K562 (cell line): ENCODE results near the gene RNF112. TPM values are rescaled to one million over a fixed set of nuclear protein-coding genes. Genes with fewer than 3 reads are reported as not detected.

ENCODE experiments used
- ATAC-seq: fragments of 200-7000 bp; cut with Tn5 transposase; 3 replicates; pipeline ENCODE4 v1.9.1; 2020; ENCODE audit warnings: moderate library complexity
- BruUV-seq: library from RNA; stranded (reverse); fragments of 400-500 nt; replicated peaks from 2 replicates; lab custom pipeline; 2021; lab: Mats Ljungman, UMichigan
- CTCF ChIA-PET: fragments of 300-600 bp; formaldehyde crosslinking; extraction: SDS; loops from one replicate; lab custom pipeline; 2021; ENCODE audit warnings: low intra/inter-chr PET ratio; lab: Yijun Ruan, JAX
- POLR2A ChIA-PET: fragments of 300-600, 350-650 bp; sonication (Branson Sonifier 250); formaldehyde crosslinking; extraction: SDS; loops from one replicate; lab custom pipeline; 2021; ENCODE audit warnings: antibody characterized with exemption, inconsistent platforms; lab: Yijun Ruan, JAX
- DNase-seq, 4 experiments: peaks; one replicate each; pipeline versions ENCODE4 v3.0.0 to v3.0.0-alpha.2; 2011 to 2018; ENCODE audit warnings: low spot score in 3 of 4, mixed read lengths in 3 of 4; ENCODE audit errors: extremely low read depth in 1 of 4
- FAIRE-seq: peaks from 2 replicates; lab custom pipeline; 2011; peaks lifted over from hg19 to GRCh38; lab: Jason Lieb, UNC
- H2AFZ ChIP-seq: 2 replicates; pipeline ENCODE4 v1.6.0; 2011; ENCODE audit warnings: low read depth, low read length, control low read depth, inconsistent platforms
- H3K27ac ChIP-seq: fragments of 200-600 bp; 3 replicates; pipeline ENCODE4 v1.8.0; 2011; ENCODE audit warnings: low read depth, mild to moderate bottlenecking, control low read depth, inconsistent platforms, low read length, moderate library complexity, mixed read lengths; ENCODE audit errors: extremely low read depth
- H3K27me3 ChIP-seq, 2 experiments: fragments of 300-600 bp in 1 of 2; 2 replicates in 1 of 2; 3 replicates in 1 of 2; pipeline versions ENCODE4 v1.6.0 to v1.8.0; 2011; ENCODE audit warnings: inconsistent platforms in 2 of 2, low read length in 2 of 2, mild to moderate bottlenecking in 1 of 2, mixed read lengths in 1 of 2, moderate library complexity in 1 of 2; ENCODE audit not compliant: control insufficient read depth in 2 of 2, insufficient read depth in 2 of 2
- H3K36me3 ChIP-seq: fragments of 300-600 bp; 3 replicates; pipeline ENCODE4 v1.8.0; 2011; ENCODE audit warnings: mild to moderate bottlenecking, low read length, inconsistent platforms; ENCODE audit not compliant: control insufficient read depth, insufficient read depth
- H3K4me1 ChIP-seq, 2 experiments: fragments of 200-600 bp in 1 of 2; replicated peaks in 1 of 2; 2 replicates in 1 of 2; 3 replicates in 1 of 2; pipeline versions ENCODE4 v1.5.1 to v1.8.0; 2011; ENCODE audit warnings: inconsistent platforms in 2 of 2, low read length in 2 of 2, mild to moderate bottlenecking in 1 of 2, mixed read lengths in 1 of 2, moderate library complexity in 1 of 2; ENCODE audit not compliant: control insufficient read depth in 2 of 2, insufficient read depth in 2 of 2
- H3K4me2 ChIP-seq: 2 replicates; pipeline ENCODE4 v1.6.1; 2011; ENCODE audit warnings: low read length, control low read depth, inconsistent platforms, mixed read lengths; ENCODE audit not compliant: insufficient read depth
- H3K4me3 ChIP-seq: fragments of 200-600 bp; sonication (generic), shearing (Covaris generic); 2 replicates; pipeline ENCODE4 v1.5.1; 2016; ENCODE audit warnings: control low read depth, inconsistent platforms
- H3K79me2 ChIP-seq: fragments of 200-600 bp; 3 replicates; pipeline ENCODE4 v1.8.0; 2011; ENCODE audit warnings: low read length, inconsistent platforms; ENCODE audit not compliant: control insufficient read depth, insufficient read depth
- H3K9ac ChIP-seq, 2 experiments: 2 replicates each; pipeline versions ENCODE4 v1.6.0 to v1.6.1; 2011; ENCODE audit warnings: low read depth in 2 of 2, low read length in 2 of 2, control low read depth in 1 of 2, inconsistent platforms in 1 of 2, mild to moderate bottlenecking in 1 of 2, mixed read lengths in 1 of 2; ENCODE audit not compliant: insufficient read depth in 1 of 2
- H3K9me1 ChIP-seq: one replicate; pipeline ENCODE4 v1.6.0; 2011; ENCODE audit warnings: inconsistent platforms, mild to moderate bottlenecking, low read length, moderate library complexity; ENCODE audit not compliant: control insufficient read depth, insufficient read depth
- H3K9me3 ChIP-seq: replicated peaks from 2 replicates; pipeline ENCODE4 v1.5.1; 2011; ENCODE audit warnings: low read depth, low read length, inconsistent platforms; ENCODE audit not compliant: control insufficient read depth, insufficient read depth
- H4K20me1 ChIP-seq: replicated peaks from 2 replicates; pipeline ENCODE4 v1.6.1; 2011; ENCODE audit warnings: low read length, inconsistent platforms, mixed read lengths; ENCODE audit not compliant: control insufficient read depth, insufficient read depth
- BCOR ChIP-seq: fragments of 450-650 bp; IDR thresholded peaks from 2 replicates; pipeline ENCODE4 v1.6.1; 2016
- CCNT2 ChIP-seq: IDR thresholded peaks from 2 replicates; pipeline ENCODE4 v1.6.1; 2011; ENCODE audit warnings: borderline replicate concordance, low read depth, mild to moderate bottlenecking, moderate library complexity, mixed read lengths, low read length; ENCODE audit not compliant: insufficient read length; ENCODE audit errors: extremely low read depth
- DIDO1 ChIP-seq: fragments of 450-650 bp; IDR thresholded peaks from 2 replicates; pipeline ENCODE4 v1.6.1; 2016; ENCODE audit warnings: low read depth, missing biosample characterization, missing genetic modification characterization
- ETV1 ChIP-seq: fragments of 450-650 bp; conservative IDR thresholded peaks from 2 replicates; pipeline ENCODE4 v1.6.1; 2016; ENCODE audit warnings: missing genetic modification characterization, control low read depth, low read depth, missing compliant biosample characterization
- FOXK1 ChIP-seq: sonication (generic); formaldehyde crosslinking; IDR thresholded peaks from 2 replicates; pipeline ENCODE4 v1.8.0; 2022; ENCODE audit warnings: missing genetic modification reagents, mild to moderate bottlenecking, borderline replicate concordance
- GTF2F1 ChIP-seq: IDR thresholded peaks from 2 replicates; pipeline ENCODE4 v1.6.1; 2011; ENCODE audit warnings: low read depth, low read length, improper control_type of control experiment
- HMGN3 ChIP-seq: IDR thresholded peaks from 2 replicates; pipeline ENCODE4 v1.6.1; 2011; ENCODE audit warnings: borderline replicate concordance, low read depth, mild to moderate bottlenecking, mixed read lengths, low read length; ENCODE audit not compliant: insufficient read length; ENCODE audit errors: extremely low read depth
- HNRNPL ChIP-seq: fragments of 200-400 bp; formaldehyde crosslinking; IDR thresholded peaks from 2 replicates; pipeline ENCODE4 v1.6.1; 2017; ENCODE audit warnings: low read depth, mild to moderate bottlenecking, low read length
- IRF2 ChIP-seq: sonication (generic); formaldehyde crosslinking; IDR thresholded peaks from 2 replicates; pipeline ENCODE4 v1.8.1; 2022; ENCODE audit warnings: mild to moderate bottlenecking, missing genetic modification reagents
- KDM1A ChIP-seq, 2 experiments: fragments of 450-650 bp; IDR thresholded peaks; 2 replicates each; pipeline ENCODE4 v1.6.1; 2016; ENCODE audit warnings: mild to moderate bottlenecking in 2 of 2
- MYNN ChIP-seq, 2 experiments: sonication (generic); formaldehyde crosslinking in 1 of 2; IDR thresholded peaks; 2 replicates each; pipeline versions ENCODE4 v1.5.0 to v1.6.1; 2016 to 2020; ENCODE audit warnings: antibody characterized with exemption in 1 of 2, missing genetic modification reagents in 1 of 2
- NR2F6 ChIP-seq: fragments of 450-650 bp; formaldehyde crosslinking; IDR thresholded peaks from 2 replicates; pipeline ENCODE4 v1.4.0; 2020; ENCODE audit warnings: mild to moderate bottlenecking
- PURB ChIP-seq: sonication (generic); formaldehyde crosslinking; IDR thresholded peaks from 2 replicates; pipeline ENCODE4 v1.9.0; 2021; ENCODE audit warnings: low read depth, mild to moderate bottlenecking, missing genetic modification reagents
- RBM15 ChIP-seq: fragments of 200-400 bp; formaldehyde crosslinking; IDR thresholded peaks from 2 replicates; pipeline ENCODE4 v1.6.1; 2018; ENCODE audit warnings: mild to moderate bottlenecking, low read length, moderate library complexity; ENCODE audit not compliant: insufficient read depth
- ZSCAN32 ChIP-seq: fragments of 450-650 bp; formaldehyde crosslinking; IDR thresholded peaks from 2 replicates; pipeline ENCODE4 v1.4.0; 2020; ENCODE audit warnings: mild to moderate bottlenecking, moderate library complexity
- WGBS: fragments of 100-300 bp; shearing (Covaris generic); methylation state at CpG from one replicate; pipeline ENCODE4 v1.1.6; 2016; ENCODE audit warnings: low coverage, mixed read lengths; ENCODE audit not compliant: insufficient coverage; ENCODE audit errors: missing lambda C conversion rate; 5-methylcytosine and 5-hydroxymethylcytosine counted together
- in situ Hi-C: fragments of 300-500 bp; cut with MboI; formaldehyde crosslinking; loops from 4 replicates; pipeline ENCODE4 v1.15.0; 2018; ENCODE audit warnings: inconsistent platforms, mixed read lengths
- intact Hi-C: fragments of 100-400 bp; cut with micrococcal nuclease; formaldehyde crosslinking; loops from 2 replicates; pipeline ENCODE4 v1.14.2; 2022
- polyA plus RNA-seq, 8 experiments: library from polyadenylated mRNA; depleted of rRNA in 4 of 8; stranded (reverse) in 5 of 8; unstranded in 3 of 8; fragments of >200 nt; fragmentation: Nextera tagmentation in 2 of 8; fragmentation: Illumina TruSeq in 1 of 8; extraction: Ambion mirVana in 2 of 8; extraction: Trizol in 1 of 8; gene quantifications; 2 replicates each; pipeline versions ENCODE4 v1.2.1 to v1.2.3, GENCODE V29; 2011 to 2014; ENCODE audit warnings: inconsistent platforms in 1 of 8, missing spikeins in 1 of 8
- total RNA-seq, 7 experiments: library from RNA; depleted of rRNA in 6 of 7; stranded (reverse); fragments of >200 nt in 6 of 7; fragmentation: Illumina TruSeq in 2 of 7; extraction: Trizol in 2 of 7; gene quantifications; 2 replicates each; pipeline versions ENCODE4 v1.2.1 to v1.2.3, GENCODE V29; 2011 to 2021; ENCODE audit warnings: low replicate concordance in 1 of 7
- TF ChIP-seq, protein P1 (sequence below): fragments of 250-450 bp; sonication (Bioruptor Pico); IDR thresholded peaks from 2 replicates; pipeline ENCODE4 v1.5.0; 2020; ENCODE audit warnings: mild to moderate bottlenecking
- TF ChIP-seq, protein P2 (sequence below), 2 experiments: fragments of 450-650 bp; IDR thresholded peaks; 2 replicates each; pipeline ENCODE4 v1.6.1; 2018; ENCODE audit warnings: mild to moderate bottlenecking in 2 of 2, low read depth in 1 of 2; ENCODE audit not compliant: partially characterized antibody in 2 of 2
- TF ChIP-seq, protein P3 (sequence below): sonication (generic); formaldehyde crosslinking; IDR thresholded peaks from 2 replicates; pipeline ENCODE4 v1.8.0; 2022; ENCODE audit warnings: missing genetic modification reagents, mild to moderate bottlenecking, borderline replicate concordance

The RNF112 gene
- total and polyA plus RNA-seq, 9 of the 15 experiments (the other 6 are each of a cell fraction or from before 2014, with no cell fraction given) = 0.05 TPM; not detected in 8

DNA sequence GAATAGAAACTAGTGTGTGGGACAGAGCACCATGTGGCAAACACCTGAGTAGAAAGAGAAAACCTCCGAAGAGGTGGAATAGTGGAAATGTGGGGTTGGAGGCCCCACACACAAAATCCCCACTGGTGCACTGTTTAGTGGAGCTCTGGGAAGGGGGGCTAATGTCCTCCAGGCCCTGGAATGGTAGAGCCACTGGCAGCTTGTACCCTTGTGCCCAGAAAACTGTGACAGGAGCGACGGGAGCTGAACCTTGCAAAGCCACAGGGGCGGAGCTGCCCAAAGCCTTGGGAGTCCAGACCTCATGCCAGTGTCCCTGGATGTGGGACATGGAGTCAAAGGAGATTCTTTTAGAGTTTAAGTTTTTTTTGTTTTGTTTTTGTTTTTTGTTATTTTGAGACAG is 50.6 kb downstream of the RNF112 start:
- Histone ChIP-seq H3K36me3 (no peaks in the 10 kb centered on the region), H3K79me2 (no peaks in the 10 kb centered on the region), H3K4me1 (no peaks in the 10 kb centered on the region), H3K27me3 (peaks cover 0 to 9% of the 10 kb centered on the region in 2 experiments; a peak in 1 of 5 replicates), H3K9me1 (no peaks in the 10 kb centered on the region), H3K4me2 (no peak overlapping the region), H3K4me3 (no peak overlapping the region), H2AFZ (no peak overlapping the region), H4K20me1 (no peaks in the 10 kb centered on the region), H3K9me3 (no peaks in the 10 kb centered on the region), H3K9ac (no peak overlapping the region), H3K27ac (no peak overlapping the region)
- in situ Hi-C loops = no loop called here
- POLR2A ChIA-PET = no interaction called here
- BruUV-seq = no TSS peak
- WGBS = 0% methylated on average over 2 of the region's 4 CpGs
- CTCF ChIA-PET = no interaction called here
- FAIRE-seq (no peak), DNase-seq (no peak), ATAC-seq (no peak)
- intact Hi-C loops = no loop called here
- TF ChIP-seq, protein P1, sequence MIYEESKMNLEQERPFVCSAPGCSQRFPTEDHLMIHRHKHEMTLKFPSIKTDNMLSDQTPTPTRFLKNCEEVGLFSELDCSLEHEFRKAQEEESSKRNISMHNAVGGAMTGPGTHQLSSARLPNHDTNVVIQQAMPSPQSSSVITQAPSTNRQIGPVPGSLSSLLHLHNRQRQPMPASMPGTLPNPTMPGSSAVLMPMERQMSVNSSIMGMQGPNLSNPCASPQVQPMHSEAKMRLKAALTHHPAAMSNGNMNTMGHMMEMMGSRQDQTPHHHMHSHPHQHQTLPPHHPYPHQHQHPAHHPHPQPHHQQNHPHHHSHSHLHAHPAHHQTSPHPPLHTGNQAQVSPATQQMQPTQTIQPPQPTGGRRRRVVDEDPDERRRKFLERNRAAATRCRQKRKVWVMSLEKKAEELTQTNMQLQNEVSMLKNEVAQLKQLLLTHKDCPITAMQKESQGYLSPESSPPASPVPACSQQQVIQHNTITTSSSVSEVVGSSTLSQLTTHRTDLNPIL = no peak
- TF ChIP-seq BCOR (no peak), ETV1 (no peak), ZSCAN32 (CRISPR knock-in tag) (no peak), MYNN (IDR thresholded peaks at IDR 0.05) (no peak), MYNN (CRISPR knock-in tag; IDR thresholded peaks at IDR 0.05) (no peak), RBM15 (no peak), CCNT2 (no peak), GTF2F1 (no peak), KDM1A (IDR thresholded peaks at IDR 0.05) (no peak), FOXK1 (CRISPR knock-in tag) (no peak), HNRNPL (no peak), DIDO1 (tag) (no peak), HMGN3 (no peak), PURB (CRISPR knock-in tag) (no peak), NR2F6 (CRISPR knock-in tag) (no peak), IRF2 (CRISPR knock-in tag) (no peak)
- TF ChIP-seq, protein P2, sequence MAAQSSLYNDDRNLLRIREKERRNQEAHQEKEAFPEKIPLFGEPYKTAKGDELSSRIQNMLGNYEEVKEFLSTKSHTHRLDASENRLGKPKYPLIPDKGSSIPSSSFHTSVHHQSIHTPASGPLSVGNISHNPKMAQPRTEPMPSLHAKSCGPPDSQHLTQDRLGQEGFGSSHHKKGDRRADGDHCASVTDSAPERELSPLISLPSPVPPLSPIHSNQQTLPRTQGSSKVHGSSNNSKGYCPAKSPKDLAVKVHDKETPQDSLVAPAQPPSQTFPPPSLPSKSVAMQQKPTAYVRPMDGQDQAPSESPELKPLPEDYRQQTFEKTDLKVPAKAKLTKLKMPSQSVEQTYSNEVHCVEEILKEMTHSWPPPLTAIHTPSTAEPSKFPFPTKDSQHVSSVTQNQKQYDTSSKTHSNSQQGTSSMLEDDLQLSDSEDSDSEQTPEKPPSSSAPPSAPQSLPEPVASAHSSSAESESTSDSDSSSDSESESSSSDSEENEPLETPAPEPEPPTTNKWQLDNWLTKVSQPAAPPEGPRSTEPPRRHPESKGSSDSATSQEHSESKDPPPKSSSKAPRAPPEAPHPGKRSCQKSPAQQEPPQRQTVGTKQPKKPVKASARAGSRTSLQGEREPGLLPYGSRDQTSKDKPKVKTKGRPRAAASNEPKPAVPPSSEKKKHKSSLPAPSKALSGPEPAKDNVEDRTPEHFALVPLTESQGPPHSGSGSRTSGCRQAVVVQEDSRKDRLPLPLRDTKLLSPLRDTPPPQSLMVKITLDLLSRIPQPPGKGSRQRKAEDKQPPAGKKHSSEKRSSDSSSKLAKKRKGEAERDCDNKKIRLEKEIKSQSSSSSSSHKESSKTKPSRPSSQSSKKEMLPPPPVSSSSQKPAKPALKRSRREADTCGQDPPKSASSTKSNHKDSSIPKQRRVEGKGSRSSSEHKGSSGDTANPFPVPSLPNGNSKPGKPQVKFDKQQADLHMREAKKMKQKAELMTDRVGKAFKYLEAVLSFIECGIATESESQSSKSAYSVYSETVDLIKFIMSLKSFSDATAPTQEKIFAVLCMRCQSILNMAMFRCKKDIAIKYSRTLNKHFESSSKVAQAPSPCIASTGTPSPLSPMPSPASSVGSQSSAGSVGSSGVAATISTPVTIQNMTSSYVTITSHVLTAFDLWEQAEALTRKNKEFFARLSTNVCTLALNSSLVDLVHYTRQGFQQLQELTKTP (IDR thresholded peaks at IDR 0.05; ENCODE audit: low read depth in 1 of 2, partially characterized antibody in 2 of 2) = no peak
- TF ChIP-seq, protein P3, sequence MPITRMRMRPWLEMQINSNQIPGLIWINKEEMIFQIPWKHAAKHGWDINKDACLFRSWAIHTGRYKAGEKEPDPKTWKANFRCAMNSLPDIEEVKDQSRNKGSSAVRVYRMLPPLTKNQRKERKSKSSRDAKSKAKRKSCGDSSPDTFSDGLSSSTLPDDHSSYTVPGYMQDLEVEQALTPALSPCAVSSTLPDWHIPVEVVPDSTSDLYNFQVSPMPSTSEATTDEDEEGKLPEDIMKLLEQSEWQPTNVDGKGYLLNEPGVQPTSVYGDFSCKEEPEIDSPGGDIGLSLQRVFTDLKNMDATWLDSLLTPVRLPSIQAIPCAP (CRISPR knock-in tag) = no peak
